Coronary artery (tissue), 2 donors: Measurements from ENCODE around the gene SEZ6.

Source experiments
- DNase-seq: peaks from one replicate; pipeline ENCODE4 v3.0.0-alpha.2; 2017; ENCODE audit warnings: low spot score
- H3K27ac ChIP-seq, 2 donors: fragments of 200-600 bp; sonication (generic); one replicate each; pipeline ENCODE4 v1.5.1; 2016 to 2019
- H3K4me3 ChIP-seq: fragments of 200-600 bp; sonication (generic); 2 replicates; pipeline ENCODE4 v1.5.1; 2016; ENCODE audit warnings: mild to moderate bottlenecking, moderate library complexity
- CTCF ChIP-seq: fragments of 200-600 bp; sonication (generic); IDR thresholded peaks from one replicate; pipeline ENCODE4 v1.5.1; 2019; ENCODE audit warnings: antibody characterized with exemption

SEZ6 gene

GRCh38 chr17:28956112-28956511 lies 49.7 kb downstream of the SEZ6 start:
- H3K27ac ChIP-seq, result no peak overlapping the region
- no peak for DNase-seq
- TF ChIP-seq CTCF, result no peak
- no peak overlapping the region for H3K4me3 ChIP-seq

- TF ChIP-seq CTCF, result no peak
- no peak overlapping the region for H3K27ac ChIP-seq
- H3K4me3 ChIP-seq, result no peak overlapping the region
- DNase-seq, result no peak
These were observed 50.4 kb downstream of the SEZ6 start for GRCh38 chr17:28955408-28955807.

GRCh38 chr17:28954886-28955285 lies 50.9 kb downstream of the SEZ6 start:
- no peak overlapping the region for H3K4me3 ChIP-seq
- no peak overlapping the region for H3K27ac ChIP-seq
- TF ChIP-seq CTCF, result no peak
- no peak for DNase-seq

GRCh38 chr17:28953444-28954118 lies 52.3 kb downstream of the SEZ6 start:
- DNase-seq, result no peak
- H3K4me3 ChIP-seq, result no peak overlapping the region
- peak; percentile 46 for TF ChIP-seq CTCF
- no peak overlapping the region for H3K27ac ChIP-seq

- Histone ChIP-seq H3K4me3 (peak overlapping the region; percentile 75), H3K27ac (peak overlapping the region; percentile 98 to 99)
- DNase-seq, result peak; percentile 99
- TF ChIP-seq CTCF, result no peak
These were observed 53.5 kb downstream of the SEZ6 start for GRCh38 chr17:28951991-28952975.

- H3K27ac ChIP-seq, result peak within 1 kb of the TSS; percentile 98 to 99
These were observed 54.3 kb downstream of the SEZ6 start, which contains the start of gene PHF12 for GRCh38 chr17:28951428-28951990. Gene PHF12 (minus strand): TSS chr17:28951518. CDS start chr17:28950960, 558 bp downstream.

More at GRCh38 chr17:28951428-28951990, 54.3 kb downstream of the SEZ6 start, which contains the start of gene PHF12:
- TF ChIP-seq CTCF, result no peak
- peak within 1 kb of the TSS; percentile 85 for H3K4me3 ChIP-seq
- peak; percentile 100 for DNase-seq
